Measurements from ENCODE around the gene CAMK1. TPM values are rescaled to one million over a fixed set of nuclear protein-coding genes. Genes with fewer than 3 reads are reported as not detected.
A peak's percentile ranks its signal among the peaks of the same experiment; 100 is the strongest.

Gene CAMK1
- total and polyA plus RNA-seq, 12 donors = 6.2 to 27.1 (median 9.4) TPM

DNA sequence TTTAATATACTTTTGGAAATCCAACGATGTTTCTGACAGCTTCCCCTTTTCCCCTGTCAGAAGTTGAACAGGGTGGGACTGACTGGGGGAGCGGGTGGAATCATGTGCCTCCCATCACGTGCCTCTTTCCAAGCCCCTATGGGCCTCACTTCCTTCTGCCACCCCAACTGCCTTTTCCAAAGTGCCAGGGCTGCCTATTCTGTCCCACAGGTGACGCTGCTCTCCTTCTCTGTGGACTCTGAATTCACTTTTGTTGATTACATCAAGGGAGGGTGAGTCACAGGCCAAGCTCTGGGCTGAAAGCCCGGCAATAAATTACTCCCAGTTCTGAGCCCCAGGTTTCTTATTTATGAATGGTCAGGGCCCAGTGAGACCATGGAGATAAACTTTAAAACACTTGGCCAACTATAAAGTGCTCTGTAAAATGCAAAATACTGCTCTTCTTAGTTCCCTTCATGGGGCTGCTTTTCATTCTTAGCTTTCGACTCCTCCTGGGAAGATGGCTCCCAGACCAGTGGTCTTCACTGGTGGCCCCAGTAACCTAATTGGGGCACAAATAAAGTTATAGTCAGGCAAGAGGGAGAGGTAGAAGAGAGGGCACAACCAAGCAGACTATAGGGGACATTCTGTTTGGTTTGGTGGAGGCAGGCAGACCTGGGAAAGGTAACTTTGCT, 53.8 kb downstream of the CAMK1 start:
- intact Hi-C loops (cut with DNase I) = loop anchor here in 1 of 10 donors (10.0 kb wide), 1 partner anchor 509 kb away; no protein-coding TSS in a partner anchor
- Histone ChIP-seq H3K4me3 (no peak overlapping the region), H3K36me3 (no peaks in the 10 kb centered on the region), H3K4me1 (peaks cover 0 to 19% (median 0%) of the 10 kb centered on the region in 9 donors), H3K27ac (peak overlapping the region in 2 of 10 donors; percentile 18 to 55), H3K9me3 (no peaks in the 10 kb centered on the region), H3K27me3 (no peaks in the 10 kb centered on the region)
- peak; percentile 46 to 70 for DNase-seq
- TF ChIP-seq, protein P1, sequence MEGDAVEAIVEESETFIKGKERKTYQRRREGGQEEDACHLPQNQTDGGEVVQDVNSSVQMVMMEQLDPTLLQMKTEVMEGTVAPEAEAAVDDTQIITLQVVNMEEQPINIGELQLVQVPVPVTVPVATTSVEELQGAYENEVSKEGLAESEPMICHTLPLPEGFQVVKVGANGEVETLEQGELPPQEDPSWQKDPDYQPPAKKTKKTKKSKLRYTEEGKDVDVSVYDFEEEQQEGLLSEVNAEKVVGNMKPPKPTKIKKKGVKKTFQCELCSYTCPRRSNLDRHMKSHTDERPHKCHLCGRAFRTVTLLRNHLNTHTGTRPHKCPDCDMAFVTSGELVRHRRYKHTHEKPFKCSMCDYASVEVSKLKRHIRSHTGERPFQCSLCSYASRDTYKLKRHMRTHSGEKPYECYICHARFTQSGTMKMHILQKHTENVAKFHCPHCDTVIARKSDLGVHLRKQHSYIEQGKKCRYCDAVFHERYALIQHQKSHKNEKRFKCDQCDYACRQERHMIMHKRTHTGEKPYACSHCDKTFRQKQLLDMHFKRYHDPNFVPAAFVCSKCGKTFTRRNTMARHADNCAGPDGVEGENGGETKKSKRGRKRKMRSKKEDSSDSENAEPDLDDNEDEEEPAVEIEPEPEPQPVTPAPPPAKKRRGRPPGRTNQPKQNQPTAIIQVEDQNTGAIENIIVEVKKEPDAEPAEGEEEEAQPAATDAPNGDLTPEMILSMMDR (IDR thresholded peaks at IDR 0.05) = peak; percentile 14 to 76 (median 57)
- ATAC-seq = peak; percentile 90 to 96 (median 92)
- 47 to 50% methylated on average over 6 of the region's 6 CpGs for WGBS, 2 donors

DNA sequence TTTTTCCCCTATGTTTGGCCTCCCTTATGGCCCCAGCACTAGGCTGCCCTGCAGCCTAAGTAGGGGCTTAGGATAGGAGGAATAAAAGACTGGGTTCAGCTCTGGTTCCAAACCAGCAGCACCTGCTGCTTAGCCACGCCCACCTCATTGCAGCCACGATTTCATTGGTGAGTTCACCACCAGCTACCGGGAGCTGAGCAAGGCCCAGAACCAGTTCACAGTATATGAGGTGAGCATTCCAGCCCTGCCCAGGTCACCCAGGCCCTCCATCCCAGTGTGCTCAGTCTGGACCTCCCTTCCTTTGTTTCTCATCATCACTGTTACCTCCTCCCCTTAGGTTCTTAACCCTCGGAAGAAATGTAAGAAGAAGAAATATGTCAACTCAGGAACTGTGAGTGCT, 54.6 kb downstream of the CAMK1 start:
- Histone ChIP-seq H3K9me3 (no peaks in the 10 kb centered on the region), H3K36me3 (no peaks in the 10 kb centered on the region), H3K4me1 (peaks cover 0 to 19% (median 0%) of the 10 kb centered on the region in 9 donors), H3K4me3 (no peak overlapping the region), H3K27me3 (no peaks in the 10 kb centered on the region), H3K27ac (peak overlapping the region in 1 of 10 donors; percentile 1)
- TF ChIP-seq, protein P1 (IDR thresholded peaks at IDR 0.05) = no peak
- WGBS, 2 donors = 25 to 28% methylated on average over 4 of the region's 4 CpGs
- DNase-seq = no peak
- intact Hi-C loops (cut with DNase I) = loop anchor here in 1 of 10 donors (10.0 kb wide), 1 partner anchor 510 kb away; no protein-coding TSS in a partner anchor
- ATAC-seq = no peak

DNA sequence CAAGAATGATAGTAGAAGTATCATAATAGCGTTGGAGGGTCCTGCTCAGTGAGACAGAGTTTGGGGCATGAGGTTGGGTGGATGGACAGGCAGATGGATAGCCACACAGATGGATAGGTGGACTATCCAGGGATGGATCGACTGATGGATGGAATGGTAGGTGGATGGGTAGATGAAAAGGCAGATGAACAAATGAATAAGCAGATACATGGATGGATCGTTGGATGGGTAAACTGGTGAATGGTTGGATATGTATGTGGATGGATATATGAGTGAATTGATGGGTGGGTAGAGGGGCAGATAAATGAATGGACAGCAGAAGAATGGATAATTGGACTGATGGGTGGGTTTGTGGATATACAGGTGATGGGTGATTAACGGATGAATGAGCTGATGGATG, 56.6 kb downstream of the CAMK1 start:
- Histone ChIP-seq H3K9me3 (no peaks in the 10 kb centered on the region), H3K27ac (no peak overlapping the region), H3K4me3 (no peak overlapping the region), H3K36me3 (no peaks in the 10 kb centered on the region), H3K4me1 (peaks cover 0 to 19% (median 0%) of the 10 kb centered on the region in 9 donors), H3K27me3 (no peaks in the 10 kb centered on the region)
- ATAC-seq (no peak), DNase-seq (no peak)
- intact Hi-C loops (cut with DNase I) = loop anchor here in 1 of 10 donors (10.0 kb wide), 1 partner anchor 512 kb away; no protein-coding TSS in a partner anchor
- TF ChIP-seq, protein P1 (IDR thresholded peaks at IDR 0.05) = no peak
- WGBS, 2 donors = 86% methylated on average over 4 of the region's 4 CpGs

DNA sequence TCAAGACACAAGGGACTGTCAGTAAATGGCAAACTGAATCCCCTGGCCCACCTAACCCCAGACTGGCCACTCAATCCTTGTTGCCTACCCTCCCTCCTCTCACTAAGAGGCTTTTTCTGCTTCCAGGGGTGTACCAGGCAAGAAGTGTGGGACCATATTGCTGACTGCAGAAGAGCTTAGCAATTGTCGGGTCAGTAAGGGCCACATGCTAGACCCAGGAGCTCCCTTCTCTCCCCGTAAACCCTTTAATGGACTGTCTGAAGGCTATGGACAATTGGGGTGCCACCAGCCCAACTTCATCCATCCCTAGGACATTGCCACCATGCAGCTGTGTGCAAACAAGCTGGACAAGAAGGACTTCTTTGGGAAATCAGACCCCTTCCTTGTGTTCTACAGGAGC, 57.3 kb downstream of the CAMK1 start:
- Histone ChIP-seq H3K4me1 (peaks cover 0 to 19% (median 0%) of the 10 kb centered on the region in 9 donors), H3K27me3 (no peaks in the 10 kb centered on the region), H3K4me3 (no peak overlapping the region), H3K27ac (no peak overlapping the region), H3K9me3 (no peaks in the 10 kb centered on the region), H3K36me3 (no peaks in the 10 kb centered on the region)
- intact Hi-C loops (cut with DNase I) = loop anchor here in 1 of 10 donors (10.0 kb wide), 1 partner anchor 512 kb away; no protein-coding TSS in a partner anchor
- ATAC-seq = no peak
- DNase-seq = no peak
- TF ChIP-seq, protein P1 (IDR thresholded peaks at IDR 0.05) = no peak
- 73 to 84% methylated on average over 2 of the region's 2 CpGs for WGBS, 2 donors
